Stromal cell of bone marrow (primary cell): ENCODE data around the gene FBXO36.
"Not testable (repeated sequence)": the region's sequence is repeated elsewhere in the genome, so short reads cannot be mapped to it uniquely, and the experiment has no call there.

ENCODE experiments used
- DNase-seq: peaks from one replicate; pipeline ENCODE4 v3.0.0-alpha.2; 2012; ENCODE audit warnings: low read depth

Gene FBXO36

GRCh38 chr2:229910832-229911412 is 11.4 kb upstream of the FBXO36 start:
- no peak for DNase-seq

GRCh38 chr2:229914171-229914570 is 8.1 kb upstream of the FBXO36 start:
- DNase-seq = no peak

GRCh38 chr2:229917793-229918192 is 4.5 kb upstream of the FBXO36 start:
- no peak for DNase-seq

DNA sequence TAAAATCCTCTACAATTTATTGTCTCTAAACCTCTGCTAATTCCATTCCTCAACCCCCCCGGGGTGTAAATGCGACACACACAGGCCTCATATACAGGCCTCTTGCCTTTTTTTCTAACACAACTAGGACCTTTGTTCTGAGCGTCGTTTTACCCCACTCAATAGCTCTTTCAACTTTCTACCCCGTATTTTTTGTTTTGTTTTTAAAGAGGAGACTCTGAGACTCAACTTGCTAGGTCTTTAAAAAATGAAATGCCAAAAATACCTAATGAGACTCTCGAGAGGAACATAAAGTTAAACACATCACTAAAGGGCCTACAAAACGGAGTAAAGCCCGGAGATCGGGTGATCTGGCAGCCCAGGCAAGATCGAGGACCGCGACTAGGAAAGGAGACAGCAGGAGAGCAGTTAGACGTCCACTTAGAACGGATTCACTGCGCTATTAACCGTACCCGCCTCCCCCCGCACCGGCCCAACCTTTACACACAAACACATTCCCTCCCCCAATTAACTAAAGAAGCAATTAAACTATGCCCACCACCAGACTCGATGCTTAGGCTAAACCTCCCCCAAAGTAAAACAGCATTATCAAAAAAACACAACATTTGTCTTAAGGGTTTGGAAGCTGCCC is 2.2 kb upstream of the FBXO36 start:
- DNase-seq = no peak

- DNase-seq = peak; percentile 36
These were observed 1.0 kb upstream of the FBXO36 start for GRCh38 chr2:229921101-229921891.

GRCh38 chr2:229921892-229922448 is 333 bp upstream of the FBXO36 start, which contains the start of gene TRIP12:
TRIP12 (minus strand) TSS chr2:229922009; CDS start chr2:229880079, 41,930 bp downstream.
- peak; percentile 90 for DNase-seq

- DNase-seq = not testable (repeated sequence)
These were observed 2.2 kb downstream of the FBXO36 start for GRCh38 chr2:229924541-229924940.

GRCh38 chr2:229925201-229925600 is 2.9 kb downstream of the FBXO36 start:
- no peak for DNase-seq

DNA sequence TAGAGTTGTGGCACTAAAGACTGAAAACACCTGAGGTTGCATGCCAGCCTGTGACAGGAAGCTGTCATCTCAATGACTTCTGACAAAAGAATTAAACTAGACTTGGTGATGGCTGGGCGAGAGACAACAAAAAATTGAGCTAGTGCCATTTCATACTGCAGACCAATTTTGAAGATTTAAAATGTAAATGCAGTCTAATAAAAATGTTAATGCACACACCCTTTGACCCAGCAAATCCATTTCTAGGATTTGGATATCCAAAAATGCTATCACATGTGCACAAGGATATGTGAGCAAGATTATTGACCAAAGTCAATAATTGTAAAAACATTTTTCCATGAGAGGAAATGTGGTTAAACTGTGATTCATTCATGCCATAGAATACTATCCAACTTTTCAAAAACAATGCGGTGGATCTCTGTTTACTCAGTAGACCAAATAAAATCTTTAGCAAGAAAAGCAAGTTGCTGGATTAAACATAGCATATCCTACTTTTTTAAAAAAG is 5.6 kb downstream of the FBXO36 start:
- DNase-seq = peak; percentile 60

DNA sequence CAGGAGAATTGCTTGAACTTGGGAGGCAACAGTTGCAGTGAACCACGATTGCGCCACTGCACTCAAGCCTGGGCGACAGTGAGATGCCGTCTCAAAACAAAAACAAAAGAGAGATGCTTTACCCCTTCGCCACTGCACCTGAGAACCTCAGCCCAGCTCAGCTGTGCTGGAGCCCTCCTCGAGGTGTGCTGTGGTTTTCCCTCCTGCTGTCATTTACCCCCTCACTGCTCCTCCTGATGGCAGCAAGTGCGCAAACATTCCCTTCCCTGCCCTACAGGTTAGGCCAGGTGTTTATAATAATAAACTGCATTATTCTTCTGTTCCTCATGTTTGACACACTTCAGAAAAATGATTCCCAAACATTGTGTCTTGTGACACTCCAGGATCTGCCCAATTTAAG is 8.4 kb downstream of the FBXO36 start:
- no peak for DNase-seq

GRCh38 chr2:229931241-229931640 is 8.9 kb downstream of the FBXO36 start:
- no peak for DNase-seq

GRCh38 chr2:229937537-229937936 is 15.2 kb downstream of the FBXO36 start:
- no peak for DNase-seq

DNA sequence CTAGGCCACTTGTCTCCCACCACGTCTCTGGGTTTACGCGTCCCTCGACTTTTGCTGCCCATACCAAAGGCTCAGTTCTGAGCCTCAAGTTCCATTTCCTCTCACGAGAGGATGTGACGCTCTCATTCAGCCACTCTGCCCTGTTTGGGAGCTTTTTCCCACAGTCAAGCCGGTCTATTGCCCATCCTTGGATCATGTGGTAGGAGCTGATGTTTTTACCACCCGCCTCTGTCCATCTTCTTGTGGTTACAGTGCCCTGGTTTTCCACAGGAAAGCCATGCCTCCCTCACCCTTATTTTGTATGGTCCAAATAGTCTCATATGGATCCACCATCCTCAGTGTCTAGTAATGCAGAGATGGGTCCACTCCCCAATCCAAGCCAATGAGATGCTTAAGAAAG is 20.4 kb downstream of the FBXO36 start:
- no peak for DNase-seq

GRCh38 chr2:229943171-229943570 is 20.9 kb downstream of the FBXO36 start:
- no peak for DNase-seq

DNA sequence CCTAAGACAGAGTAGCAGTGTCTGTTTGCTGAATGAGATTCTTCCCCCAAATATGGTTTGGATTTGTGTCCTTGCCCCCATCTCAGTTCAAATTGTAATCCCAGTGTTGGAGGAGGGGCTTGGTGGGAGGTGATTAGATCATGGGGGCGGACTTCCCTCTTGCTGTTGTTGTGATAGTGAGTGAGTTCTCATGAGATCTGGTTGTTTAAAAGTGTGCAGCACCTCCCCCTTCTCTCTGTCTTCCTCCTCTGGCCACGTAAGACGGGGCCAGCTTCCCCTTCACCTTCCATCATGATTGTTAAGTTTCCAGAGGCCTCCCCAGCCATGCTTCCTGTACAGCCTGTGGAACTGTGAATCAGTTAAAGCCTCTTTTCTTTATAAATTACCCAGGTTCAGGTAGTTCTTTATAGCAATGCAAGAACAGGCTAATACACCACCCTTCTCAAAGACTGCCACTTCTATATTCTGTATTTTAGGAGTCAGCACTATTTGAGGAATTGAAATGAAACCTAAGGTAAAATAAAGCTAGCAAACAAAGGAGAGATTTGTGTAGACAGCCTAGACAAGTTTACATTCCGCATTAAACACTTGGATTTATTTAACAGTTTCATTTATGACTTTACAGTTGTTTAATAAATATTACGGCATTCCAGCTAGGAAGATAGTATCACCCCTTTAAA is 21.6 kb downstream of the FBXO36 start:
- no peak for DNase-seq

DNA sequence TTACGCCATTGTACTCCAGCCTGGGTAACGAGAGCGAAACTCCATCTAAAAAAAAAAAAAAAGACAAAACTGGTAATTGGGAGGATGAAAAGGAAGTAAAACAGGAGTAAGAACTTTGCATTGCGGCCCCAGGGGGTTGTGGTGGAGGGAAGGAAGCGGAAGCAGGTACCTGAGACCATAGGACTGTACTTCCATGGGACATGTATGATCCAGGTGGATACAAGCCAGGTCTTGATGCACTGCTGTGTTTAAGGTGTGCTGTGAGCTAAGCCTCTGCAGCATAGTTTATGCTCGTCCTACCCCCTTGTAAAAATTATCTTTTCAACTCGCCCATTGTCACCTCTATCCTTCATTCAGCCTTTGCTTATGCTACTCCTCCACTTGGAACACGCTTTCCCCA is 23.7 kb downstream of the FBXO36 start:
- DNase-seq = no peak

GRCh38 chr2:229947544-229947943 is 25.2 kb downstream of the FBXO36 start:
- no peak for DNase-seq

GRCh38 chr2:229952256-229952835 is 30.0 kb downstream of the FBXO36 start:
- DNase-seq = no peak

DNA sequence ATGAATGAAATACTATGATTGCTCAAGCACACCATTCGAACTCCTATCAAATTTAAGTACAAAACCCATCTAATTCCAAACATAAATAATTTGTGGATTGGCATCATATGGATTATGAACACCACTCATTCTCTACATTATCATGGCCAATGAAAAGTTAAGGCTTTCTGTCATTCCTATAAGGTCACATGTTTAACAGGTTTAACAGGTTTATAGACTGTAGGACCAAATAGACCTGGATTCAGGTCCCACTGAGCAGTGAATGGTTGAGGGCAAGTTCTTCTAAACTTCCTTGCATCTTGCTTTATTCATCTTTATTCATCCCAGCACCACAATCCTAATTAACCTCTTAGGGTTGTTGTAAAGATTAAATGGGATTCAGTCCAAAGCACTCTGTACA is 33.4 kb downstream of the FBXO36 start:
- DNase-seq = no peak

- no peak for DNase-seq
These were observed 34.2 kb downstream of the FBXO36 start for GRCh38 chr2:229956491-229956890.

- not testable (repeated sequence) for DNase-seq
These were observed 41.3 kb downstream of the FBXO36 start for GRCh38 chr2:229963596-229963995.

DNA sequence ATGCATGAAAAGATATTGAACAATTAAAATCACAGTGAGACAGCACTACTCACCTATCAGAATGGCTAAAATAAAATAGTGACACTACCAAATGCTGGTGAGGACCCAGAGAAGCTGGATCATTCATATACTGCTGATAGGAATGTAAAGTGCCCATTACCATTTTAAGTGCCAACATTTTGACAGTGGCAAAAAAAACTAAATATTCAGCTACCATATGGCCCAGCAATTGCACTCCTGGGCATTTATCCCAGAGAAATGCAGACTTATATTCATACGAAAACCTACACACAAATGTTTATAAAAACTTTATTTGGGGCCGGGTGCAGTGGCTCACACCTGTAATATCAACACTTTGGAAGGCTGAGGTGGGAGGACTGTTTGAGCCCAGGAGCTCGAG is 47.6 kb downstream of the FBXO36 start:
- no peak for DNase-seq
